Activated CD8-positive, alpha-beta T cell treated with anti-CD3 and anti-CD28 coated beads for 36 hours (primary cell): ENCODE measurements around the gene STAG1. TPM values are rescaled to one million over a fixed set of nuclear protein-coding genes. Genes with fewer than 3 reads are reported as not detected.
"Not testable (repeated sequence)": the region's sequence is repeated elsewhere in the genome, so short reads cannot be mapped to it uniquely, and the experiment has no call there.

ENCODE experiments used
- ATAC-seq: fragments of 200-7000 bp; cut with Tn5 transposase; one replicate; pipeline ENCODE4 v1.10.0; 2021; ENCODE audit warnings: mild to moderate bottlenecking, moderate library complexity
- CTCF ChIA-PET: fragments of 350-600 bp; sonication (Branson Sonifier 250); formaldehyde crosslinking; loops from one replicate; lab custom pipeline; 2021; ENCODE audit warnings: antibody characterized with exemption; lab: Charles Lee
- POLR2A ChIA-PET: fragments of 350-600 bp; sonication (Branson Sonifier 250); formaldehyde crosslinking; loops from one replicate; lab custom pipeline; 2021; ENCODE audit warnings: antibody characterized with exemption; lab: Charles Lee
- DNase-seq: peaks from one replicate; pipeline ENCODE4 v3.0.0-alpha.2; 2020
- H3K27ac Mint-ChIP-seq: one replicate; pipeline ENCODE4 v1.8.0; 2021; ENCODE audit warnings: mild to moderate bottlenecking, mixed read lengths
- H3K27me3 Mint-ChIP-seq: one replicate; pipeline ENCODE4 v1.8.0; 2021; ENCODE audit warnings: mixed read lengths
- H3K36me3 Mint-ChIP-seq: one replicate; pipeline ENCODE4 v1.8.0; 2021; ENCODE audit warnings: low read depth, mixed read lengths
- H3K4me1 Mint-ChIP-seq: one replicate; pipeline ENCODE4 v1.8.0; 2021; ENCODE audit warnings: low read depth, mixed read lengths
- H3K4me3 Mint-ChIP-seq: one replicate; pipeline ENCODE4 v1.8.0; 2021; ENCODE audit warnings: mild to moderate bottlenecking, moderate library complexity, mixed read lengths
- H3K9me3 Mint-ChIP-seq: one replicate; pipeline ENCODE4 v1.8.0; 2021; ENCODE audit warnings: mixed read lengths
- intact Hi-C: fragments of 100-400 bp; cut with micrococcal nuclease; formaldehyde crosslinking; loops from one replicate; pipeline ENCODE4 v1.10.0; 2022
- total RNA-seq, 2 experiments: library from RNA; stranded (reverse); gene quantifications; one replicate each; pipeline ENCODE4 v1.2.3, GENCODE V29; 2021
- TF ChIP-seq, protein P1 (sequence below): fragments of 200-600 bp; IDR thresholded peaks from one replicate; pipeline ENCODE4 v1.8.0; 2022; ENCODE audit warnings: antibody characterized with exemption, mild to moderate bottlenecking

STAG1 gene
- total RNA-seq, 2 experiments from 2014 or later, result 32.5 to 32.8 TPM

- Mint-ChIP-seq H3K4me1 (peaks cover 30% of the 10 kb centered on the region), H3K4me3 (no peak overlapping the region), H3K9me3 (no peaks in the 10 kb centered on the region), H3K36me3 (peaks cover 20% of the 10 kb centered on the region), H3K27ac (no peak overlapping the region), H3K27me3 (no peaks in the 10 kb centered on the region)
- intact Hi-C loops, result no loop called here
- ATAC-seq (no peak), DNase-seq (no peak)
- ChIA-PET POLR2A (no interaction called here), CTCF (no interaction called here)
- TF ChIP-seq, protein P1, sequence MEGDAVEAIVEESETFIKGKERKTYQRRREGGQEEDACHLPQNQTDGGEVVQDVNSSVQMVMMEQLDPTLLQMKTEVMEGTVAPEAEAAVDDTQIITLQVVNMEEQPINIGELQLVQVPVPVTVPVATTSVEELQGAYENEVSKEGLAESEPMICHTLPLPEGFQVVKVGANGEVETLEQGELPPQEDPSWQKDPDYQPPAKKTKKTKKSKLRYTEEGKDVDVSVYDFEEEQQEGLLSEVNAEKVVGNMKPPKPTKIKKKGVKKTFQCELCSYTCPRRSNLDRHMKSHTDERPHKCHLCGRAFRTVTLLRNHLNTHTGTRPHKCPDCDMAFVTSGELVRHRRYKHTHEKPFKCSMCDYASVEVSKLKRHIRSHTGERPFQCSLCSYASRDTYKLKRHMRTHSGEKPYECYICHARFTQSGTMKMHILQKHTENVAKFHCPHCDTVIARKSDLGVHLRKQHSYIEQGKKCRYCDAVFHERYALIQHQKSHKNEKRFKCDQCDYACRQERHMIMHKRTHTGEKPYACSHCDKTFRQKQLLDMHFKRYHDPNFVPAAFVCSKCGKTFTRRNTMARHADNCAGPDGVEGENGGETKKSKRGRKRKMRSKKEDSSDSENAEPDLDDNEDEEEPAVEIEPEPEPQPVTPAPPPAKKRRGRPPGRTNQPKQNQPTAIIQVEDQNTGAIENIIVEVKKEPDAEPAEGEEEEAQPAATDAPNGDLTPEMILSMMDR, result no peak
Measured at GRCh38 chr3:136667081-136667480, 85.1 kb downstream of the STAG1 start.

GRCh38 chr3:136666301-136666700 is 85.9 kb downstream of the STAG1 start:
- H3K4me3 Mint-ChIP-seq, H3K27ac Mint-ChIP-seq, intact Hi-C loops, CTCF ChIA-PET, H3K9me3 Mint-ChIP-seq, H3K27me3 Mint-ChIP-seq, ATAC-seq, DNase-seq: not testable (repeated sequence)
- Mint-ChIP-seq H3K36me3 (peaks cover 15% of the 10 kb centered on the region), H3K4me1 (peaks cover 31% of the 10 kb centered on the region)
- POLR2A ChIA-PET, result interaction anchor here (0.7 kb wide), 1 partner anchor 10 kb away, joined by 4 read pairs; no protein-coding TSS in a partner anchor

DNA sequence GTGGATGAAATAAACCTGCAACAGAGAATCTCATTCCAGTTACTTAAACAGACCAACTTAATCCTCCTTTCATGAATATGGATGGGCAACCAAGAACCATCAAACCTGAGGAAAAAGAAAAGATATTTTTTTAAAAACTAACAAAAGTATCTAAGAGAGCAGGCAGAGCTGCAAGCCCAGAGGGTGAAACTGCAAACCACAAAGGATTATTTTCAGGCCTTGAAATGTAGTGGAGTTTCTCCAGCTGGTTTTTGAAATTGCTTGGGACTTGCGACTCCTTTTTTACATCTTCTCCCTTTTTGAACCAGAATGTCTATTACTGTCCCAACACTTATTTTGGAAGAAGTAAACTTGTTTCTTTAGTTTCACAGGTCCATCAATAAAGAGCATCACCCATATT is 87.4 kb downstream of the STAG1 start:
- ATAC-seq (no peak), DNase-seq (no peak)
- H3K36me3 Mint-ChIP-seq, result peaks cover 17% of the 10 kb centered on the region
- H3K9me3 Mint-ChIP-seq, result no peaks in the 10 kb centered on the region
- H3K27ac Mint-ChIP-seq, result no peak overlapping the region
- TF ChIP-seq, protein P1, result no peak
- peaks cover 39% of the 10 kb centered on the region for H3K4me1 Mint-ChIP-seq
- no peaks in the 10 kb centered on the region for H3K27me3 Mint-ChIP-seq
- intact Hi-C loops, result no loop called here
- POLR2A ChIA-PET, result no interaction called here
- no peak overlapping the region for H3K4me3 Mint-ChIP-seq
- CTCF ChIA-PET, result no interaction called here

GRCh38 chr3:136661282-136661681 is 90.9 kb downstream of the STAG1 start:
- Mint-ChIP-seq H3K36me3 (peaks cover 10% of the 10 kb centered on the region), H3K27me3 (no peaks in the 10 kb centered on the region), H3K27ac (no peak overlapping the region), H3K9me3 (no peaks in the 10 kb centered on the region), H3K4me3 (no peak overlapping the region), H3K4me1 (peaks cover 38% of the 10 kb centered on the region)
- CTCF ChIA-PET, result no interaction called here
- no peak for ATAC-seq
- TF ChIP-seq, protein P1, result no peak
- no peak for DNase-seq
- POLR2A ChIA-PET, result no interaction called here
- intact Hi-C loops, result no loop called here

- H3K36me3 Mint-ChIP-seq, result peaks cover 20% of the 10 kb centered on the region
- peaks cover 10% of the 10 kb centered on the region for H3K9me3 Mint-ChIP-seq
- no peak overlapping the region for H3K27ac Mint-ChIP-seq
- ChIA-PET POLR2A (no interaction called here), CTCF (interaction anchor here (1.3 to 1.7 kb wide), 2 partner anchors 93 to 268 kb away, joined by 4 to 6 read pairs; partner anchors contain the start of gene STAG1)
- DNase-seq, result no peak
- TF ChIP-seq, protein P1, result no peak
- no peak for ATAC-seq
- H3K4me1 Mint-ChIP-seq, result peaks cover 26% of the 10 kb centered on the region
- no peak overlapping the region for H3K4me3 Mint-ChIP-seq
- intact Hi-C loops, result no loop called here
- no peaks in the 10 kb centered on the region for H3K27me3 Mint-ChIP-seq
Measured at GRCh38 chr3:136658946-136659682, 93.1 kb downstream of the STAG1 start.
